SH-SY5Y (cell line): ENCODE data around the gene CDK14.

Experiments used
- GATA2 ChIP-seq: IDR thresholded peaks from 2 replicates; pipeline ENCODE4 v1.6.1; 2011; ENCODE audit warnings: mild to moderate bottlenecking, low read depth, low read length
- GATA3 ChIP-seq: IDR thresholded peaks from 2 replicates; pipeline ENCODE4 v1.6.1; 2011; ENCODE audit warnings: low read depth, mild to moderate bottlenecking, low read length, moderate library complexity

DNA sequence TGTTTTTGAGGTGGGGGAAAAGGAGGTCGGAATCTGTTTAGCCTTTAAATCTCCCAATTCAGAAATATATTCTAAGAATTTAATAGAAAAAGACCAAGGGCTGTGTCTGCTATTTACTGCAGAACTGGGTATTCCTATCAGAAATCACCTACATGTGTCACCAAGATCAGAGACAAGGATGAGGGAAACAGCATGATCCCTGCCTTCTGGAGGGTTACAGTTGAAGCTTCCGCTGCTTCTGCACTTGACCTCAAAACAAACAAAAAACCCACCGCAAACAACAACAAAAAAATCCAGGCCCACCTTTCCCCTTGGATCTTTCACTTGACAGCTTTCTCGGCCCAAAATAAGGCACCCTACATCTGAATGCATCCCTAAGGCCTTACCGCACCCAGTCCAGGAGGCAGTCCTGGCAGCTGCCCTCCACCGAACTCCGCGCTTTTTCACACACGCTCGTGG lies 750 bp upstream of the CDK14 start:
- TF ChIP-seq GATA2 (no peak), GATA3 (no peak)
